ENCODE measurements around the gene PDE4D. TPM values are rescaled to one million over a fixed set of nuclear protein-coding genes. Genes with fewer than 3 reads are reported as not detected.

Gene PDE4D
- total and polyA plus RNA-seq, 12 donors, result 1.2 to 18.9 (median 2.1) TPM

- H3K27ac ChIP-seq, result no peak overlapping the region
- H3K9me3 ChIP-seq (replicated peaks in 1 of 3), result no peaks in the 10 kb centered on the region
- 80 to 84% (median 82%) methylated on average over 3 of the region's 3 CpGs for WGBS, 4 donors
- no peak overlapping the region for H3K4me3 ChIP-seq
- no peak for DNase-seq
- intact Hi-C loops (cut with DNase I), result no loop called here
- H3K36me3 ChIP-seq (replicated peaks in 1 of 2), result no peaks in the 10 kb centered on the region
- TF ChIP-seq POLR2A (IDR thresholded peaks at IDR 0.05), result no peak
- TF ChIP-seq CTCF (IDR thresholded peaks at IDR 0.05), result no peak
- H3K4me1 ChIP-seq (replicated peaks in 1 of 2), result no peaks in the 10 kb centered on the region
- H3K27me3 ChIP-seq, result no peaks in the 10 kb centered on the region
These were observed 655.2 kb downstream of the PDE4D start for GRCh38 chr5:59238126-59238902.

- Histone ChIP-seq H3K27me3 (no peaks in the 10 kb centered on the region), H3K4me1 (replicated peaks in 1 of 2) (no peaks in the 10 kb centered on the region), H3K9me3 (replicated peaks in 1 of 3) (no peaks in the 10 kb centered on the region), H3K27ac (no peak overlapping the region), H3K36me3 (replicated peaks in 1 of 2) (no peaks in the 10 kb centered on the region), H3K4me3 (no peak overlapping the region)
- intact Hi-C loops (cut with DNase I), result no loop called here
- TF ChIP-seq POLR2A (IDR thresholded peaks at IDR 0.05) (no peak), CTCF (IDR thresholded peaks at IDR 0.05) (no peak)
- DNase-seq, result no peak
These were observed 656.5 kb downstream of the PDE4D start for GRCh38 chr5:59236986-59237385.

- H3K27me3 ChIP-seq, result no peaks in the 10 kb centered on the region
- TF ChIP-seq CTCF (IDR thresholded peaks at IDR 0.05) (no peak), POLR2A (IDR thresholded peaks at IDR 0.05) (no peak)
- DNase-seq, result no peak
- H3K36me3 ChIP-seq (replicated peaks in 1 of 2), result no peaks in the 10 kb centered on the region
- H3K9me3 ChIP-seq (replicated peaks in 1 of 3), result no peaks in the 10 kb centered on the region
- intact Hi-C loops (cut with DNase I), result no loop called here
- no peak overlapping the region for H3K4me3 ChIP-seq
- H3K27ac ChIP-seq, result no peak overlapping the region
- H3K4me1 ChIP-seq (replicated peaks in 1 of 2), result no peaks in the 10 kb centered on the region
- WGBS, 4 donors, result 81 to 88% (median 82%) methylated on average over 7 of the region's 7 CpGs
These were observed 657.1 kb downstream of the PDE4D start for GRCh38 chr5:59236448-59236847.

- TF ChIP-seq CTCF (IDR thresholded peaks at IDR 0.05), result no peak
- TF ChIP-seq POLR2A (IDR thresholded peaks at IDR 0.05), result no peak
- no peaks in the 10 kb centered on the region for H3K27me3 ChIP-seq
- no peak overlapping the region for H3K4me3 ChIP-seq
- no peak overlapping the region for H3K27ac ChIP-seq
- no peaks in the 10 kb centered on the region for H3K9me3 ChIP-seq (replicated peaks in 1 of 3)
- 76 to 93% (median 82%) methylated on average over 1 of the region's 1 CpG for WGBS, 4 donors
- H3K36me3 ChIP-seq (replicated peaks in 1 of 2), result no peaks in the 10 kb centered on the region
- no peaks in the 10 kb centered on the region for H3K4me1 ChIP-seq (replicated peaks in 1 of 2)
- DNase-seq, result no peak
- intact Hi-C loops (cut with DNase I), result no loop called here
These were observed 659.3 kb downstream of the PDE4D start for GRCh38 chr5:59234236-59234635.
